ENCODE data around the gene NLRC5.
"Not testable (repeated sequence)": the region's sequence is repeated elsewhere in the genome, so short reads cannot be mapped to it uniquely, and the experiment has no call there.

NLRC5 gene

GRCh38 chr16:57051696-57052228 is 62.4 kb downstream of the NLRC5 start:
- DNase-seq (no peak), ATAC-seq (replicated peaks) (no peak)
- peaks cover 91% of the 10 kb centered on the region for H3K36me3 Mint-ChIP-seq (ENCODE audit: insufficient read depth)
- peaks cover 17 to 19% of the 10 kb centered on the region in 2 donors for H3K4me1 Mint-ChIP-seq (ENCODE audit: low read depth in 2 of 2)
- no peaks in the 10 kb centered on the region for H3K27me3 Mint-ChIP-seq
- no peaks in the 10 kb centered on the region for H3K9me3 Mint-ChIP-seq
- no peak overlapping the region for H3K4me3 Mint-ChIP-seq
- H3K27ac Mint-ChIP-seq = peak overlapping the region; percentile 68 to 84

- ATAC-seq (replicated peaks) (no peak), DNase-seq (no peak)
- Mint-ChIP-seq H3K36me3 (ENCODE audit: insufficient read depth) (peaks cover 93% of the 10 kb centered on the region), H3K4me3 (no peak overlapping the region), H3K27ac (peak overlapping the region; percentile 84 to 89), H3K9me3 (no peaks in the 10 kb centered on the region), H3K27me3 (no peaks in the 10 kb centered on the region), H3K4me1 (ENCODE audit: low read depth in 2 of 2) (peaks cover 17 to 19% of the 10 kb centered on the region in 2 donors)
These were observed 63.8 kb downstream of the NLRC5 start for GRCh38 chr16:57053206-57053605.

- no peak for DNase-seq
- Mint-ChIP-seq H3K4me1 (ENCODE audit: low read depth in 2 of 2) (peaks cover 19% of the 10 kb centered on the region in 2 donors), H3K9me3 (no peaks in the 10 kb centered on the region), H3K36me3 (ENCODE audit: insufficient read depth) (peaks cover 92% of the 10 kb centered on the region), H3K27ac (peak overlapping the region; percentile 29 to 89), H3K4me3 (no peak overlapping the region), H3K27me3 (no peaks in the 10 kb centered on the region)
- no peak for ATAC-seq (replicated peaks)
These were observed 65.0 kb downstream of the NLRC5 start for GRCh38 chr16:57054338-57054737.

- DNase-seq (no peak), ATAC-seq (replicated peaks) (no peak)
- peaks cover 91% of the 10 kb centered on the region for H3K36me3 Mint-ChIP-seq (ENCODE audit: insufficient read depth)
- H3K9me3 Mint-ChIP-seq = no peaks in the 10 kb centered on the region
- no peaks in the 10 kb centered on the region for H3K27me3 Mint-ChIP-seq
- H3K27ac Mint-ChIP-seq = no peak overlapping the region
- H3K4me3 Mint-ChIP-seq = no peak overlapping the region
- peaks cover 19% of the 10 kb centered on the region in 2 donors for H3K4me1 Mint-ChIP-seq (ENCODE audit: low read depth in 2 of 2)
These were observed 65.4 kb downstream of the NLRC5 start for GRCh38 chr16:57054771-57055170.

- Mint-ChIP-seq H3K9me3 (no peaks in the 10 kb centered on the region), H3K36me3 (ENCODE audit: insufficient read depth) (peaks cover 84% of the 10 kb centered on the region), H3K27me3 (no peaks in the 10 kb centered on the region), H3K4me1 (ENCODE audit: low read depth in 2 of 2) (peaks cover 24% of the 10 kb centered on the region in 2 donors), H3K27ac (peak overlapping the region in 1 of 2 donors; percentile 32), H3K4me3 (no peak overlapping the region)
- ATAC-seq (replicated peaks) (no peak), DNase-seq (no peak)
These were observed 66.3 kb downstream of the NLRC5 start for GRCh38 chr16:57055671-57056070.

- no peak for ATAC-seq (replicated peaks)
- Mint-ChIP-seq H3K27ac (peak overlapping the region in 1 of 2 donors; percentile 2), H3K4me1 (ENCODE audit: low read depth in 2 of 2) (peaks cover 11 to 19% of the 10 kb centered on the region in 2 donors), H3K36me3 (ENCODE audit: insufficient read depth) (peaks cover 80% of the 10 kb centered on the region), H3K27me3 (no peaks in the 10 kb centered on the region), H3K9me3 (no peaks in the 10 kb centered on the region), H3K4me3 (no peak overlapping the region)
- DNase-seq = no peak
These were observed 69.0 kb downstream of the NLRC5 start for GRCh38 chr16:57058291-57058861.

GRCh38 chr16:57060323-57061083 is 71.1 kb downstream of the NLRC5 start:
- no peaks in the 10 kb centered on the region for H3K9me3 Mint-ChIP-seq
- H3K27me3 Mint-ChIP-seq = no peaks in the 10 kb centered on the region
- no peak for ATAC-seq (replicated peaks)
- peak overlapping the region; percentile 1 to 2 for H3K27ac Mint-ChIP-seq
- H3K4me3 Mint-ChIP-seq = no peak overlapping the region
- peaks cover 5 to 12% of the 10 kb centered on the region in 2 donors for H3K4me1 Mint-ChIP-seq (ENCODE audit: low read depth in 2 of 2)
- H3K36me3 Mint-ChIP-seq (ENCODE audit: insufficient read depth) = peaks cover 74% of the 10 kb centered on the region
- no peak for DNase-seq

GRCh38 chr16:57061084-57061905 is 71.9 kb downstream of the NLRC5 start:
- no peak for ATAC-seq (replicated peaks)
- no peak overlapping the region for H3K4me3 Mint-ChIP-seq
- H3K36me3 Mint-ChIP-seq (ENCODE audit: insufficient read depth) = peaks cover 72% of the 10 kb centered on the region
- no peak for DNase-seq
- no peaks in the 10 kb centered on the region for H3K9me3 Mint-ChIP-seq
- peaks cover 5 to 12% of the 10 kb centered on the region in 2 donors for H3K4me1 Mint-ChIP-seq (ENCODE audit: low read depth in 2 of 2)
- no peaks in the 10 kb centered on the region for H3K27me3 Mint-ChIP-seq
- peak overlapping the region; percentile 68 to 70 for H3K27ac Mint-ChIP-seq

GRCh38 chr16:57062329-57062728 is 73.0 kb downstream of the NLRC5 start:
- H3K27me3 Mint-ChIP-seq = no peaks in the 10 kb centered on the region
- peak overlapping the region in 1 of 2 donors; percentile 91 for H3K27ac Mint-ChIP-seq
- H3K36me3 Mint-ChIP-seq (ENCODE audit: insufficient read depth) = peaks cover 72% of the 10 kb centered on the region
- H3K4me1 Mint-ChIP-seq (ENCODE audit: low read depth in 2 of 2) = peaks cover 10 to 19% of the 10 kb centered on the region in 2 donors
- no peaks in the 10 kb centered on the region for H3K9me3 Mint-ChIP-seq
- ATAC-seq (replicated peaks) = no peak
- no peak overlapping the region for H3K4me3 Mint-ChIP-seq
- no peak for DNase-seq

- not testable (repeated sequence) for ATAC-seq (replicated peaks); DNase-seq; H3K4me3 Mint-ChIP-seq; H3K27me3 Mint-ChIP-seq; H3K9me3 Mint-ChIP-seq
- Mint-ChIP-seq H3K4me1 (ENCODE audit: low read depth in 2 of 2) (peaks cover 10 to 15% of the 10 kb centered on the region in 2 donors), H3K27ac (peak overlapping the region in 1 of 2 donors; percentile 91), H3K36me3 (ENCODE audit: insufficient read depth) (peaks cover 70% of the 10 kb centered on the region)
These were observed 73.8 kb downstream of the NLRC5 start for GRCh38 chr16:57063189-57063588.

GRCh38 chr16:57064995-57065394 is 75.6 kb downstream of the NLRC5 start:
- ATAC-seq (replicated peaks) (no peak), DNase-seq (no peak)
- Mint-ChIP-seq H3K4me3 (no peak overlapping the region), H3K4me1 (ENCODE audit: low read depth in 2 of 2) (peaks cover 22 to 24% of the 10 kb centered on the region in 2 donors), H3K27me3 (no peaks in the 10 kb centered on the region), H3K9me3 (no peaks in the 10 kb centered on the region), H3K27ac (peak overlapping the region in 1 of 2 donors; percentile 72), H3K36me3 (ENCODE audit: insufficient read depth) (peaks cover 76% of the 10 kb centered on the region)

- peaks cover 88% of the 10 kb centered on the region for H3K36me3 Mint-ChIP-seq (ENCODE audit: insufficient read depth)
- H3K4me1 Mint-ChIP-seq (ENCODE audit: low read depth in 2 of 2) = peaks cover 29 to 33% of the 10 kb centered on the region in 2 donors
- ATAC-seq (replicated peaks) (no peak), DNase-seq (no peak)
- peaks cover 0 to 2% of the 10 kb centered on the region in 2 donors for H3K9me3 Mint-ChIP-seq
- H3K4me3 Mint-ChIP-seq = no peak overlapping the region
- H3K27me3 Mint-ChIP-seq = no peaks in the 10 kb centered on the region
- H3K27ac Mint-ChIP-seq = peak overlapping the region; percentile 58 to 85
These were observed 77.3 kb downstream of the NLRC5 start for GRCh38 chr16:57066625-57067024.

GRCh38 chr16:57067347-57067746 is 78.0 kb downstream of the NLRC5 start:
- ATAC-seq (replicated peaks) (no peak), DNase-seq (no peak)
- Mint-ChIP-seq H3K9me3 (peaks cover 0 to 2% of the 10 kb centered on the region in 2 donors), H3K27me3 (no peaks in the 10 kb centered on the region), H3K27ac (no peak overlapping the region), H3K4me1 (ENCODE audit: low read depth in 2 of 2) (peaks cover 31 to 36% of the 10 kb centered on the region in 2 donors), H3K36me3 (ENCODE audit: insufficient read depth) (peaks cover 88% of the 10 kb centered on the region), H3K4me3 (no peak overlapping the region)
